Glomerular visceral epithelial cell (primary cell): ENCODE data around the gene MYH6.
A peak's percentile ranks its signal among the peaks of the same experiment; 100 is the strongest.
"Not testable (repeated sequence)": the region's sequence is repeated elsewhere in the genome, so short reads cannot be mapped to it uniquely, and the experiment has no call there.

Experiments used
- DNase-seq: peaks from one replicate; pipeline ENCODE4 v3.0.0-alpha.2; 2016; ENCODE audit errors: extremely low spot score

MYH6 gene

GRCh38 chr14:23436327-23437132, 28.5 kb upstream of the MYH6 start:
- DNase-seq, result no peak

GRCh38 chr14:23435543-23436326, 27.7 kb upstream of the MYH6 start, which contains the start of gene MYH7:
Gene MYH7, minus strand, starts transcription at chr14:23435660. Its CDS starts 1,928 bp downstream, at chr14:23433732.
- no peak for DNase-seq

- no peak for DNase-seq
Observed at GRCh38 chr14:23434488-23435222, 26.6 kb upstream of the MYH6 start.

GRCh38 chr14:23433457-23433856, 25.4 kb upstream of the MYH6 start:
- DNase-seq, result no peak

GRCh38 chr14:23432946-23433345, 24.9 kb upstream of the MYH6 start:
- DNase-seq, result no peak

GRCh38 chr14:23432102-23432925, 24.2 kb upstream of the MYH6 start:
- no peak for DNase-seq

- DNase-seq, result no peak
Observed at GRCh38 chr14:23431486-23431885, 23.4 kb upstream of the MYH6 start.

- peak; percentile 43 for DNase-seq
Observed at GRCh38 chr14:23430723-23431085, 22.6 kb upstream of the MYH6 start.

GRCh38 chr14:23430016-23430722, 22.1 kb upstream of the MYH6 start:
- DNase-seq, result no peak

- DNase-seq, result no peak
Observed at GRCh38 chr14:23428686-23429495, 20.8 kb upstream of the MYH6 start.

- DNase-seq, result not testable (repeated sequence)
Observed at GRCh38 chr14:23425798-23426197, 17.7 kb upstream of the MYH6 start.

- no peak for DNase-seq
Observed at GRCh38 chr14:23425169-23425568, 17.1 kb upstream of the MYH6 start.

GRCh38 chr14:23423657-23424056, 15.6 kb upstream of the MYH6 start:
- no peak for DNase-seq

GRCh38 chr14:23421594-23421993, 13.5 kb upstream of the MYH6 start:
- DNase-seq, result no peak

GRCh38 chr14:23419646-23420045, 11.6 kb upstream of the MYH6 start:
- DNase-seq, result not testable (repeated sequence)

GRCh38 chr14:23418021-23418420, 9.9 kb upstream of the MYH6 start:
- DNase-seq, result no peak

GRCh38 chr14:23417269-23417668, 9.2 kb upstream of the MYH6 start:
- DNase-seq, result not testable (repeated sequence)

- no peak for DNase-seq
Observed at GRCh38 chr14:23416801-23417200, 8.7 kb upstream of the MYH6 start.

GRCh38 chr14:23415821-23416778, 8.0 kb upstream of the MYH6 start:
- DNase-seq, result no peak
